Ovary (tissue), 3 donors: Measurements from ENCODE around the gene CEBPZOS.

Experiments used
- EP300 ChIP-seq: sonication (generic); formaldehyde crosslinking; IDR thresholded peaks from one replicate; pipeline ENCODE4 v1.6.1; 2017; ENCODE audit warnings: antibody characterized with exemption
- POLR2A ChIP-seq: fragments of 450-650 bp; IDR thresholded peaks from one replicate; pipeline ENCODE4 v1.6.1; 2017; ENCODE audit warnings: antibody characterized with exemption, mild to moderate bottlenecking, moderate library complexity
- TF ChIP-seq, protein P1 (sequence below), 3 donors: fragments of 450-650 bp in 2 of 3; fragments of 200-600 bp in 1 of 3; IDR thresholded peaks; one replicate each; pipeline versions ENCODE4 v1.5.1 to v1.8.0; 2016 to 2022; ENCODE audit warnings: antibody characterized with exemption in 3 of 3, mild to moderate bottlenecking in 1 of 3
- donor health status: DM: no; HTN: no; CAD: no.

DNA sequence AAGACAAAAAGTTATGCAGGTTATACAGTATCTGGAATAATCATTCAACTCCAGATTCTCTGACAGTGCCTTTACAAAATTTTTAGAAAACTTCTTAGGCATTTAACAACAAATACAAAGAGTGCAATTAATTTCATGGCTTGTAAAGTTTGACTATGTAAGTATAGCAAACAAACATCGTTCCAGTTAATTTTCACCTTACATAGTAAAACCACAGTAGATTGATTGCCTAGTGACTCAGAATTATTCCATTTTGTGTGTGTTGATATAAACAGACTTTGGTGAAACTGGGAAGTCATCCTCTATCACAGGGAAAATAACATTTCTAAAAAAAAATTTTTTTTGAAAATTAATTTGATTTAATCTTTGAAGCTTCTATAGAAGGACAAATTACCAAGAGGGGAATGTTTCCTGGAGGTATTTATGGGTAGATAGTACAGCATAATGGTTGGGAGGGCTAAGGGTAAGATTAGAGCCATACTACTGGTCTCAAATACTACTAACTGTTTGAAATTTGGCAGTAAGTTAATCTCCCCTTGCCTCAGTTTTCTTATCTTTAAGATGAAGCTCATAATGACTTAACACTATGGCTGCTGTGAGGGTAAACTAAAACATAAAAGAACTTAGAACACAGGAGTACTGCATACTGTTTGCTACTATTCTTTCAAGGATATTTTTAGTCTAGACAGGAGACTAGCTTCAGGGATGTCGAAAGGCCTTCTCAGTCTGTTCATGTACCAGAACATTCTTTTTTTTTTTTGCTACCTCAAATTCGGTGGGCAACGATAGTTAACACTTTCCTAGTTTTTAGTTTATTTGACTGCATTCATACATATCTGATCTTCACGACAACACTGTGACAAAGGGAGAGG lies 54.8 kb downstream of the CEBPZOS start:
- TF ChIP-seq, protein P1, sequence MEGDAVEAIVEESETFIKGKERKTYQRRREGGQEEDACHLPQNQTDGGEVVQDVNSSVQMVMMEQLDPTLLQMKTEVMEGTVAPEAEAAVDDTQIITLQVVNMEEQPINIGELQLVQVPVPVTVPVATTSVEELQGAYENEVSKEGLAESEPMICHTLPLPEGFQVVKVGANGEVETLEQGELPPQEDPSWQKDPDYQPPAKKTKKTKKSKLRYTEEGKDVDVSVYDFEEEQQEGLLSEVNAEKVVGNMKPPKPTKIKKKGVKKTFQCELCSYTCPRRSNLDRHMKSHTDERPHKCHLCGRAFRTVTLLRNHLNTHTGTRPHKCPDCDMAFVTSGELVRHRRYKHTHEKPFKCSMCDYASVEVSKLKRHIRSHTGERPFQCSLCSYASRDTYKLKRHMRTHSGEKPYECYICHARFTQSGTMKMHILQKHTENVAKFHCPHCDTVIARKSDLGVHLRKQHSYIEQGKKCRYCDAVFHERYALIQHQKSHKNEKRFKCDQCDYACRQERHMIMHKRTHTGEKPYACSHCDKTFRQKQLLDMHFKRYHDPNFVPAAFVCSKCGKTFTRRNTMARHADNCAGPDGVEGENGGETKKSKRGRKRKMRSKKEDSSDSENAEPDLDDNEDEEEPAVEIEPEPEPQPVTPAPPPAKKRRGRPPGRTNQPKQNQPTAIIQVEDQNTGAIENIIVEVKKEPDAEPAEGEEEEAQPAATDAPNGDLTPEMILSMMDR (IDR thresholded peaks at IDR 0.05) = no peak
- TF ChIP-seq EP300 = no peak
- no peak for TF ChIP-seq POLR2A
